T-helper 2 cell (primary cell): ENCODE data around the gene MFAP3L.

Source experiments
- DNase-seq, 5 experiments: peaks; one replicate each; pipeline versions ENCODE4 v3.0.0 to v3.0.0-alpha.2; 2012 to 2022

Gene MFAP3L

GRCh38 chr4:170017252-170017651, 8.9 kb downstream of the MFAP3L start:
- no peak for DNase-seq

GRCh38 chr4:170015285-170015684, 10.9 kb downstream of the MFAP3L start:
- DNase-seq: no peak

GRCh38 chr4:170014359-170015011, 11.7 kb downstream of the MFAP3L start:
- DNase-seq: no peak

- DNase-seq: no peak
These were observed 13.6 kb downstream of the MFAP3L start for GRCh38 chr4:170012629-170012958.

- no peak for DNase-seq
These were observed 14.1 kb downstream of the MFAP3L start for GRCh38 chr4:170011921-170012628.

- DNase-seq: no peak
These were observed 16.9 kb downstream of the MFAP3L start for GRCh38 chr4:170009291-170009690.

- DNase-seq: no peak
These were observed 17.4 kb downstream of the MFAP3L start for GRCh38 chr4:170008801-170009200.

GRCh38 chr4:170008371-170008770, 17.8 kb downstream of the MFAP3L start:
- peak in 1 of 5 experiments; percentile 19 for DNase-seq

- no peak for DNase-seq
These were observed 19.1 kb downstream of the MFAP3L start for GRCh38 chr4:170007113-170007512.

GRCh38 chr4:170005472-170005871, 20.7 kb downstream of the MFAP3L start:
- no peak for DNase-seq

GRCh38 chr4:170004651-170005295, 21.4 kb downstream of the MFAP3L start:
- no peak for DNase-seq

GRCh38 chr4:170003071-170004070, 22.8 kb downstream of the MFAP3L start:
- no peak for DNase-seq

GRCh38 chr4:170001745-170002267, 24.4 kb downstream of the MFAP3L start:
- DNase-seq: no peak

- no peak for DNase-seq
These were observed 25.0 kb downstream of the MFAP3L start for GRCh38 chr4:170001011-170001744.

GRCh38 chr4:169999923-170000322, 26.3 kb downstream of the MFAP3L start:
- no peak for DNase-seq

- DNase-seq: no peak
These were observed 27.2 kb downstream of the MFAP3L start for GRCh38 chr4:169998981-169999380.

GRCh38 chr4:169996379-169997240, 29.6 kb downstream of the MFAP3L start:
- DNase-seq: no peak

GRCh38 chr4:169993531-169993930, 32.7 kb downstream of the MFAP3L start:
- DNase-seq: no peak

- peak in 1 of 5 experiments; percentile 28 for DNase-seq
These were observed 37.9 kb downstream of the MFAP3L start for GRCh38 chr4:169988252-169988651.

GRCh38 chr4:169987327-169988228, 38.6 kb downstream of the MFAP3L start:
- DNase-seq: peak in 1 of 5 experiments; percentile 47
